Body of pancreas (tissue), 4 donors: ENCODE measurements around the gene SLC3A2.

Experiments used
- POLR2A ChIP-seq, 3 donors: fragments of 450-650 bp; IDR thresholded peaks; one replicate each; pipeline ENCODE4 v1.6.1; 2016; ENCODE audit warnings: antibody characterized with exemption in 3 of 3, mild to moderate bottlenecking in 2 of 3
- TF ChIP-seq, protein P1 (sequence below), 7 experiments: fragments of 450-650 bp in 4 of 7; fragments of 200-600 bp in 3 of 7; sonication (generic) in 3 of 7; IDR thresholded peaks; one replicate each; pipeline ENCODE4 v1.5.1; 2016 to 2019; ENCODE audit warnings: antibody characterized with exemption in 7 of 7

DNA sequence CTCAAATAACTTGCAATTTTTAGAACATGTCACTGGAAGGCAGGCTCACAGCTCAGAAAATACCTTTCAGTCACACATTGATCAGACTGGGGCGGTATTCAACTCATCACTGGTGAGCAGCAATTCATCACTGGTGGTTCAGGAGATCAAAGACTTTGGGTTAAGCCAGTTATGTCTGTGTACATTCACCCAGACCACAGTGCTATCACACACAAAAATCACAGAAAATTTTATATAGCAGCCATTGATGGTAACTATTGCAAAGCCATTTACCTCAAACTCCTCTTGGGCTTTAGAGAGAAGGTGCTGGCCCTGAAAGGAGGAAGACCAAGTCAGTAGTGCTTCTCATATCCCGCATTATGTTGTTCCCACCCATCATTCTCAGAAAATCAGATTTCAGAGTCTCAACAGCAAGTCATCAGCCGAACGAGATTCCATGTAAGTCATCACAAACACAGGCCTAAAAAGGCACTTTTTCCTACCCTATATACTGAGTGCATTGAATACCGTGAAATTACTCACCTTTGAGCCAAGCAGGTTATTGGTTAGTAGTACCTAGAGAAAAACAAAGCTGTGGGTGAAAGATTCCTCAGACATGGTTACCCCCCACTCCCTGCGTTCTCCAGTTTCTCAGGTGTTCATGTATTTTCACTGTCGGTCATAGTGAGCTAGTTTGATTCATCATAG, 27.3 kb upstream of the SLC3A2 start:
- TF ChIP-seq, protein P1, sequence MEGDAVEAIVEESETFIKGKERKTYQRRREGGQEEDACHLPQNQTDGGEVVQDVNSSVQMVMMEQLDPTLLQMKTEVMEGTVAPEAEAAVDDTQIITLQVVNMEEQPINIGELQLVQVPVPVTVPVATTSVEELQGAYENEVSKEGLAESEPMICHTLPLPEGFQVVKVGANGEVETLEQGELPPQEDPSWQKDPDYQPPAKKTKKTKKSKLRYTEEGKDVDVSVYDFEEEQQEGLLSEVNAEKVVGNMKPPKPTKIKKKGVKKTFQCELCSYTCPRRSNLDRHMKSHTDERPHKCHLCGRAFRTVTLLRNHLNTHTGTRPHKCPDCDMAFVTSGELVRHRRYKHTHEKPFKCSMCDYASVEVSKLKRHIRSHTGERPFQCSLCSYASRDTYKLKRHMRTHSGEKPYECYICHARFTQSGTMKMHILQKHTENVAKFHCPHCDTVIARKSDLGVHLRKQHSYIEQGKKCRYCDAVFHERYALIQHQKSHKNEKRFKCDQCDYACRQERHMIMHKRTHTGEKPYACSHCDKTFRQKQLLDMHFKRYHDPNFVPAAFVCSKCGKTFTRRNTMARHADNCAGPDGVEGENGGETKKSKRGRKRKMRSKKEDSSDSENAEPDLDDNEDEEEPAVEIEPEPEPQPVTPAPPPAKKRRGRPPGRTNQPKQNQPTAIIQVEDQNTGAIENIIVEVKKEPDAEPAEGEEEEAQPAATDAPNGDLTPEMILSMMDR (IDR thresholded peaks at IDR 0.05) = no peak
- no peak for TF ChIP-seq POLR2A (IDR thresholded peaks at IDR 0.05)
